HepG2 (cell line): ENCODE data around the gene CD28. TPM values are rescaled to one million over a fixed set of nuclear protein-coding genes. Genes with fewer than 3 reads are reported as not detected.

Experiments
- ATAC-seq: fragments of 200-7000 bp; cut with Tn5 transposase; 3 replicates; pipeline ENCODE4 v1.9.1; 2020; ENCODE audit warnings: mild to moderate bottlenecking, moderate library complexity
- BruUV-seq: library from RNA; stranded (reverse); fragments of 400-500 nt; replicated peaks from 2 replicates; lab custom pipeline; 2021; lab: Mats Ljungman, UMichigan
- CTCF ChIA-PET: fragments of 300-600 bp; formaldehyde crosslinking; extraction: SDS; loops from one replicate; lab custom pipeline; 2021; ENCODE audit warnings: low total read pairs, inconsistent platforms, low intra/inter-chr PET ratio; lab: Yijun Ruan, JAX
- POLR2A ChIA-PET: fragments of 350-600 bp; sonication (Branson Sonifier 250); formaldehyde crosslinking; loops from one replicate; lab custom pipeline; 2020; ENCODE audit warnings: antibody characterized with exemption, inconsistent platforms; lab: Yijun Ruan, JAX
- DNase-seq: peaks from one replicate; pipeline ENCODE4 v3.0.0-alpha.2; 2015; ENCODE audit warnings: low spot score
- FAIRE-seq: peaks from 3 replicates; lab custom pipeline; 2011; peaks lifted over from hg19 to GRCh38; lab: Jason Lieb, UNC
- H2AFZ ChIP-seq: one replicate; pipeline ENCODE4 v1.6.1; 2011; ENCODE audit warnings: low read length, inconsistent platforms
- H3K27ac ChIP-seq: fragments of 300-600 bp; 3 replicates; pipeline ENCODE4 v1.8.0; 2011; ENCODE audit warnings: mixed run types, mild to moderate bottlenecking, mixed read lengths, low read length, inconsistent platforms; ENCODE audit not compliant: insufficient read depth; ENCODE audit errors: extremely low read length
- H3K27me3 ChIP-seq, 2 experiments: fragments of 200-600 bp in 1 of 2; 2 replicates in 1 of 2; 3 replicates in 1 of 2; pipeline versions ENCODE4 v1.6.0 to v1.8.0; 2011; ENCODE audit warnings: low read length in 2 of 2, mild to moderate bottlenecking in 2 of 2, moderate library complexity in 2 of 2, inconsistent platforms in 1 of 2; ENCODE audit not compliant: insufficient read depth in 2 of 2, control insufficient read depth in 1 of 2
- H3K36me3 ChIP-seq, 2 experiments: fragments of 200-600 bp in 1 of 2; replicated peaks in 1 of 2; 2 replicates in 1 of 2; 3 replicates in 1 of 2; pipeline versions ENCODE4 v1.5.1 to v1.8.0; 2011; ENCODE audit warnings: low read length in 2 of 2, inconsistent platforms in 1 of 2; ENCODE audit not compliant: insufficient read depth in 2 of 2, control insufficient read depth in 1 of 2
- H3K4me1 ChIP-seq: 2 replicates; pipeline ENCODE4 v1.5.1; 2012; ENCODE audit warnings: low read length, inconsistent platforms; ENCODE audit not compliant: insufficient read depth
- H3K4me2 ChIP-seq: 2 replicates; pipeline ENCODE4 v1.6.0; 2011; ENCODE audit warnings: low read depth, low read length, inconsistent platforms
- H3K4me3 ChIP-seq, 3 experiments: fragments of 200-600 bp in 1 of 3; sonication (generic), shearing (Covaris generic) in 1 of 3; replicated peaks in 1 of 3; 2 replicates each; pipeline ENCODE4 v1.5.1; 2011 to 2016; ENCODE audit warnings: low read length in 3 of 3, inconsistent platforms in 2 of 3, low read depth in 2 of 3, mild to moderate bottlenecking in 2 of 3, control low read depth in 1 of 3, mixed read lengths in 1 of 3; ENCODE audit not compliant: insufficient read depth in 1 of 3
- H3K79me2 ChIP-seq: one replicate; pipeline ENCODE4 v1.6.1; 2011; ENCODE audit warnings: low read length, inconsistent platforms; ENCODE audit not compliant: insufficient read depth
- H3K9ac ChIP-seq: 2 replicates; pipeline ENCODE4 v1.6.0; 2011; ENCODE audit warnings: mild to moderate bottlenecking, low read depth, low read length, inconsistent platforms; ENCODE audit not compliant: insufficient read depth
- H3K9me3 ChIP-seq: 2 replicates; pipeline ENCODE4 v1.5.1; 2012; ENCODE audit warnings: mild to moderate bottlenecking, low read length
- H4K20me1 ChIP-seq: 2 replicates; pipeline ENCODE4 v1.6.0; 2011; ENCODE audit warnings: inconsistent platforms, mild to moderate bottlenecking, low read length, moderate library complexity; ENCODE audit not compliant: insufficient read depth
- HMG20A ChIP-seq: IDR thresholded peaks from 2 replicates; pipeline ENCODE4 v1.6.1; 2016; ENCODE audit warnings: borderline replicate concordance
- KLF15 ChIP-seq: sonication (generic); formaldehyde crosslinking; IDR thresholded peaks from 2 replicates; pipeline ENCODE4 v1.8.1; 2023; ENCODE audit warnings: borderline replicate concordance, mild to moderate bottlenecking, inconsistent platforms, missing genetic modification reagents, mixed read lengths
- NFAT5 ChIP-seq: sonication (generic); formaldehyde crosslinking; IDR thresholded peaks from 2 replicates; pipeline ENCODE4 v1.4.0; 2020; ENCODE audit warnings: missing genetic modification reagents
- PRMT3 ChIP-seq: sonication (generic); formaldehyde crosslinking; IDR thresholded peaks from 2 replicates; pipeline ENCODE4 v1.8.1; 2022; ENCODE audit warnings: low read depth, mild to moderate bottlenecking, moderate library complexity, missing genetic modification reagents, borderline replicate concordance
- TBX3 ChIP-seq: fragments of 450-650 bp; IDR thresholded peaks from 2 replicates; pipeline ENCODE4 v1.6.1; 2017; ENCODE audit warnings: antibody characterized with exemption, mild to moderate bottlenecking, inconsistent platforms, borderline replicate concordance
- ZNF451 ChIP-seq: sonication (generic); formaldehyde crosslinking; IDR thresholded peaks from 2 replicates; pipeline ENCODE4 v1.5.0; 2020; ENCODE audit warnings: mild to moderate bottlenecking, missing genetic modification reagents
- ZNF570 ChIP-seq: sonication (generic); formaldehyde crosslinking; IDR thresholded peaks from 2 replicates; pipeline ENCODE4 v1.4.0; 2020; ENCODE audit warnings: mild to moderate bottlenecking, missing genetic modification reagents, borderline replicate concordance
- ZNF629 ChIP-seq: sonication (generic); formaldehyde crosslinking; conservative IDR thresholded peaks from 2 replicates; pipeline ENCODE4 v1.5.0; 2020; ENCODE audit warnings: missing genetic modification reagents
- ZNF740 ChIP-seq: sonication (generic); formaldehyde crosslinking; IDR thresholded peaks from 2 replicates; pipeline ENCODE4 v1.4.0; 2020; ENCODE audit warnings: missing genetic modification reagents
- ZNF841 ChIP-seq: sonication (generic); formaldehyde crosslinking; IDR thresholded peaks from 2 replicates; pipeline ENCODE4 v1.8.1; 2023; ENCODE audit warnings: missing genetic modification reagents, borderline replicate concordance
- WGBS: methylation state at CpG from one replicate; pipeline ENCODE4 v1.1.6; 2017; ENCODE audit warnings: low lambda C conversion rate; 5-methylcytosine and 5-hydroxymethylcytosine counted together
- in situ Hi-C: cut with HindIII; loops from 2 replicates; pipeline ENCODE4 v1.10.0; 2017; ENCODE audit warnings: low pct_unique_long_range_greater_than_20kb; ENCODE audit not compliant: extremely low pct_ligation_motif_present
- intact Hi-C: fragments of 100-400 bp; cut with micrococcal nuclease; formaldehyde crosslinking; loops from one replicate; pipeline ENCODE4 v1.10.0; 2022; ENCODE audit not compliant: unreplicated experiment
- polyA plus RNA-seq, 8 experiments: library from polyadenylated mRNA; depleted of rRNA in 3 of 8; stranded (reverse) in 7 of 8; unstranded in 1 of 8; fragments of >200 nt; fragmentation: Illumina TruSeq in 4 of 8; extraction: Trizol in 4 of 8; gene quantifications; 2 replicates each; pipeline versions ENCODE4 v1.2.1 to v1.2.3, GENCODE V29; 2011 to 2016; ENCODE audit warnings: low read depth in 4 of 8, missing spikeins in 1 of 8, mixed read lengths in 1 of 8; ENCODE audit not compliant: insufficient read depth in 1 of 8
- total RNA-seq, 5 experiments: library from RNA; depleted of rRNA; stranded (reverse); fragments of >200 nt; fragmentation: Illumina TruSeq; extraction: Trizol; gene quantifications; 2 replicates each; pipeline ENCODE4 v1.2.3, GENCODE V29; 2016; ENCODE audit warnings: low read depth in 1 of 5
- TF ChIP-seq, protein P1 (sequence below): sonication (generic); formaldehyde crosslinking; IDR thresholded peaks from 2 replicates; pipeline ENCODE4 v1.8.0; 2022; ENCODE audit warnings: missing genetic modification reagents, mild to moderate bottlenecking, borderline replicate concordance
- TF ChIP-seq, protein P2 (sequence below): sonication (generic); formaldehyde crosslinking; IDR thresholded peaks from 2 replicates; pipeline ENCODE4 v1.5.1; 2020; ENCODE audit warnings: mild to moderate bottlenecking, missing genetic modification reagents, borderline replicate concordance

Gene CD28
- total and polyA plus RNA-seq, 2 of the 13 experiments (the other 11 are each of a cell fraction or from before 2014, with no cell fraction given) = not detected

DNA sequence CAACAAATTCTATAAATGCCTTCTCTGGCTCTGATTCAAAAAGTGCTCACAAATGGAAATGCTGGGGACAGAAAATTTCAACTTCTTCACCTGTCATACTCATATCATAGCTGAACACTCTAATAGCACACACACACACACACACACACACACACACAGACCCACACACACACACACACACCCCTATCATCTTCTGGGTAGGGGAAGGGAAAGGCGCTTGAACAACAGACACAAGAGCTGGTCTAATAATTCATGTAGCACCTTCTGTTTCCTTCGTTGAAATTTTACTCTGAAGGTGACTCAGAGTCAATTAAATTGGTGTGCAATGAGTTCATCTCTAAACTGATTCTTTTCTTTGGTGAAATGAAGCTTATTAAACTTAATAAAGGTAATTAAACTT is 32.9 kb downstream of the CD28 start:
- CTCF ChIA-PET = no interaction called here
- POLR2A ChIA-PET = no interaction called here
- Histone ChIP-seq H3K27me3 (no peaks in the 10 kb centered on the region; a peak in 1 of 5 replicates), H3K27ac (no peak overlapping the region), H4K20me1 (no peaks in the 10 kb centered on the region), H3K4me3 (no peak overlapping the region), H3K9ac (no peak overlapping the region), H2AFZ (no peak overlapping the region), H3K36me3 (no peaks in the 10 kb centered on the region), H3K79me2 (no peaks in the 10 kb centered on the region), H3K4me2 (no peak overlapping the region), H3K4me1 (peaks cover 20% of the 10 kb centered on the region), H3K9me3 (no peaks in the 10 kb centered on the region)
- FAIRE-seq = no peak
- no peak for DNase-seq
- no peak for ATAC-seq
- in situ Hi-C loops (no loop called here), intact Hi-C loops (no loop called here)
- BruUV-seq = no TSS peak
- WGBS = 60% methylated on average over 2 of the region's 2 CpGs
- no peak for TF ChIP-seq NFAT5 (CRISPR knock-in tag)
- no peak for TF ChIP-seq KLF15 (CRISPR knock-in tag)
- TF ChIP-seq, protein P1, sequence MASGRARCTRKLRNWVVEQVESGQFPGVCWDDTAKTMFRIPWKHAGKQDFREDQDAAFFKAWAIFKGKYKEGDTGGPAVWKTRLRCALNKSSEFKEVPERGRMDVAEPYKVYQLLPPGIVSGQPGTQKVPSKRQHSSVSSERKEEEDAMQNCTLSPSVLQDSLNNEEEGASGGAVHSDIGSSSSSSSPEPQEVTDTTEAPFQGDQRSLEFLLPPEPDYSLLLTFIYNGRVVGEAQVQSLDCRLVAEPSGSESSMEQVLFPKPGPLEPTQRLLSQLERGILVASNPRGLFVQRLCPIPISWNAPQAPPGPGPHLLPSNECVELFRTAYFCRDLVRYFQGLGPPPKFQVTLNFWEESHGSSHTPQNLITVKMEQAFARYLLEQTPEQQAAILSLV = no peak
- no peak for TF ChIP-seq ZNF841 (CRISPR knock-in tag)
- TF ChIP-seq ZNF629 = no peak
- no peak for TF ChIP-seq PRMT3 (CRISPR knock-in tag)
- no peak for TF ChIP-seq ZNF451
- no peak for TF ChIP-seq ZNF570 (CRISPR knock-in tag)
- no peak for TF ChIP-seq HMG20A (CRISPR knock-in tag)
- TF ChIP-seq, protein P2, sequence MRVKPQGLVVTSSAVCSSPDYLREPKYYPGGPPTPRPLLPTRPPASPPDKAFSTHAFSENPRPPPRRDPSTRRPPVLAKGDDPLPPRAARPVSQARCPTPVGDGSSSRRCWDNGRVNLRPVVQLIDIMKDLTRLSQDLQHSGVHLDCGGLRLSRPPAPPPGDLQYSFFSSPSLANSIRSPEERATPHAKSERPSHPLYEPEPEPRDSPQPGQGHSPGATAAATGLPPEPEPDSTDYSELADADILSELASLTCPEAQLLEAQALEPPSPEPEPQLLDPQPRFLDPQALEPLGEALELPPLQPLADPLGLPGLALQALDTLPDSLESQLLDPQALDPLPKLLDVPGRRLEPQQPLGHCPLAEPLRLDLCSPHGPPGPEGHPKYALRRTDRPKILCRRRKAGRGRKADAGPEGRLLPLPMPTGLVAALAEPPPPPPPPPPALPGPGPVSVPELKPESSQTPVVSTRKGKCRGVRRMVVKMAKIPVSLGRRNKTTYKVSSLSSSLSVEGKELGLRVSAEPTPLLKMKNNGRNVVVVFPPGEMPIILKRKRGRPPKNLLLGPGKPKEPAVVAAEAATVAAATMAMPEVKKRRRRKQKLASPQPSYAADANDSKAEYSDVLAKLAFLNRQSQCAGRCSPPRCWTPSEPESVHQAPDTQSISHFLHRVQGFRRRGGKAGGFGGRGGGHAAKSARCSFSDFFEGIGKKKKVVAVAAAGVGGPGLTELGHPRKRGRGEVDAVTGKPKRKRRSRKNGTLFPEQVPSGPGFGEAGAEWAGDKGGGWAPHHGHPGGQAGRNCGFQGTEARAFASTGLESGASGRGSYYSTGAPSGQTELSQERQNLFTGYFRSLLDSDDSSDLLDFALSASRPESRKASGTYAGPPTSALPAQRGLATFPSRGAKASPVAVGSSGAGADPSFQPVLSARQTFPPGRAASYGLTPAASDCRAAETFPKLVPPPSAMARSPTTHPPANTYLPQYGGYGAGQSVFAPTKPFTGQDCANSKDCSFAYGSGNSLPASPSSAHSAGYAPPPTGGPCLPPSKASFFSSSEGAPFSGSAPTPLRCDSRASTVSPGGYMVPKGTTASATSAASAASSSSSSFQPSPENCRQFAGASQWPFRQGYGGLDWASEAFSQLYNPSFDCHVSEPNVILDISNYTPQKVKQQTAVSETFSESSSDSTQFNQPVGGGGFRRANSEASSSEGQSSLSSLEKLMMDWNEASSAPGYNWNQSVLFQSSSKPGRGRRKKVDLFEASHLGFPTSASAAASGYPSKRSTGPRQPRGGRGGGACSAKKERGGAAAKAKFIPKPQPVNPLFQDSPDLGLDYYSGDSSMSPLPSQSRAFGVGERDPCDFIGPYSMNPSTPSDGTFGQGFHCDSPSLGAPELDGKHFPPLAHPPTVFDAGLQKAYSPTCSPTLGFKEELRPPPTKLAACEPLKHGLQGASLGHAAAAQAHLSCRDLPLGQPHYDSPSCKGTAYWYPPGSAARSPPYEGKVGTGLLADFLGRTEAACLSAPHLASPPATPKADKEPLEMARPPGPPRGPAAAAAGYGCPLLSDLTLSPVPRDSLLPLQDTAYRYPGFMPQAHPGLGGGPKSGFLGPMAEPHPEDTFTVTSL (CRISPR knock-in tag) = no peak
- TF ChIP-seq ZNF740 = no peak
- no peak for TF ChIP-seq TBX3
